ENCODE data around the gene CSH1. TPM values are rescaled to one million over a fixed set of nuclear protein-coding genes. Genes with fewer than 3 reads are reported as not detected.

The CSH1 gene
- total and polyA plus RNA-seq, 2 donors (not counting 3 experiments of a cell fraction or from before 2014, with no cell fraction given): not detected

DNA sequence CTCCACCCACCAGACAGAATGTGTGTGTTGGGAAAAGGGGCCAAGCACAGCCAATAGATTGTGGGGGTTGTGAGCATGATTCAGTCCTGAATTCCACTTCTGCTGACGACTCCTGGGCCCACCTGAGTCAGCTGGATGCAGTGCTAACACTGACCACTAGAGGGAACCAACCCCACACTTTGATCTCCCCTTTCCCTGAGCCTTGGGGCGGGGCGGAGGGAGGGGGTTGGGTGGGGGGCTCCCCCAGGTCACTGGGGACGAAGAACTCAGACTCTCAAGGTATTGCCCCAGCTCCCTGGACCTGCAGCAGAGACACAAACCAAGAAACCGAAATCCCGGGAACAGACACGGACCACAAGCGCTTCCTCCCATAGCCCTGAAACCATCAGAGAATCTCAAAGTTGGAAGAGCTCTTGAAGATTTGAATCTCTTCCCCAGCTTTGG, 15.3 kb upstream of the CSH1 start:
- H4K20me1 ChIP-seq (replicated peaks; ENCODE audit: control insufficient read depth, extremely low read depth, insufficient read depth, low read length): no peaks in the 10 kb centered on the region
- intact Hi-C loops (cut with micrococcal nuclease) (loop anchor here (2.0 kb wide), 2 partner anchors 219 to 367 kb away; partner anchors contain the start of gene ERN1), dilution Hi-C loops (cut with MboI; ENCODE audit: extremely low pct_ligation_motif_present, low sequenced_read_pairs) (no loop called here)
- no peaks in the 10 kb centered on the region for H3K4me1 ChIP-seq (ENCODE audit: control insufficient read depth, extremely low read depth, insufficient read depth, low read length)
- no peak overlapping the region for H3K9ac ChIP-seq (replicated peaks; ENCODE audit: extremely low read depth, insufficient read depth, low read length)
- no peaks in the 10 kb centered on the region for H3K36me3 ChIP-seq (ENCODE audit: control insufficient read depth in 2 of 2, extremely low read depth in 1 of 2, insufficient read depth in 2 of 2, low read length in 2 of 2)
- ChIA-PET POLR2A (no interaction called here), CTCF (interaction anchor here (1.0 to 4.7 kb wide), 17 partner anchors 8 to 371 kb away, joined by 3 to 33 read pairs (median 4); partner anchors contain the start of gene ERN1)
- FAIRE-seq (peak; percentile 69), DNase-seq (ENCODE audit: low read depth, low spot score) (peak; percentile 26)
- TF ChIP-seq POLR2A (IDR thresholded peaks at IDR 0.05; ENCODE audit: low read depth, low read length) (no peak), POLR2AphosphoS5 (IDR thresholded peaks at IDR 0.05; ENCODE audit: insufficient read depth, low read depth, low read length) (no peak)
- TF ChIP-seq, protein P1, sequence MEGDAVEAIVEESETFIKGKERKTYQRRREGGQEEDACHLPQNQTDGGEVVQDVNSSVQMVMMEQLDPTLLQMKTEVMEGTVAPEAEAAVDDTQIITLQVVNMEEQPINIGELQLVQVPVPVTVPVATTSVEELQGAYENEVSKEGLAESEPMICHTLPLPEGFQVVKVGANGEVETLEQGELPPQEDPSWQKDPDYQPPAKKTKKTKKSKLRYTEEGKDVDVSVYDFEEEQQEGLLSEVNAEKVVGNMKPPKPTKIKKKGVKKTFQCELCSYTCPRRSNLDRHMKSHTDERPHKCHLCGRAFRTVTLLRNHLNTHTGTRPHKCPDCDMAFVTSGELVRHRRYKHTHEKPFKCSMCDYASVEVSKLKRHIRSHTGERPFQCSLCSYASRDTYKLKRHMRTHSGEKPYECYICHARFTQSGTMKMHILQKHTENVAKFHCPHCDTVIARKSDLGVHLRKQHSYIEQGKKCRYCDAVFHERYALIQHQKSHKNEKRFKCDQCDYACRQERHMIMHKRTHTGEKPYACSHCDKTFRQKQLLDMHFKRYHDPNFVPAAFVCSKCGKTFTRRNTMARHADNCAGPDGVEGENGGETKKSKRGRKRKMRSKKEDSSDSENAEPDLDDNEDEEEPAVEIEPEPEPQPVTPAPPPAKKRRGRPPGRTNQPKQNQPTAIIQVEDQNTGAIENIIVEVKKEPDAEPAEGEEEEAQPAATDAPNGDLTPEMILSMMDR (IDR thresholded peaks at IDR 0.05; ENCODE audit: extremely low read depth in 1 of 2, insufficient read depth in 1 of 2, low read depth in 1 of 2, low read length in 2 of 2): peak; percentile 34 to 70
- no peak overlapping the region for H3K4me3 ChIP-seq (replicated peaks in 1 of 3; ENCODE audit: insufficient read depth in 1 of 3, low read depth in 1 of 3, low read length in 3 of 3)
- peaks cover 6 to 8% of the 10 kb centered on the region in 2 experiments for H3K27me3 ChIP-seq (ENCODE audit: control insufficient read depth in 2 of 2, insufficient read depth in 2 of 2, low read length in 2 of 2)
- no peak overlapping the region for H3K4me2 ChIP-seq (ENCODE audit: insufficient read depth, low read length)
- H3K79me2 ChIP-seq (ENCODE audit: control insufficient read depth, insufficient read depth, low read length): no peaks in the 10 kb centered on the region
- H2AFZ ChIP-seq (ENCODE audit: low read depth, low read length): no peak overlapping the region
- H3K27ac ChIP-seq (ENCODE audit: insufficient read depth, low read depth, low read length): no peak overlapping the region
- H3K9me1 ChIP-seq (replicated peaks; ENCODE audit: control insufficient read depth, extremely low read depth, insufficient read depth, low read length): no peaks in the 10 kb centered on the region
- H3K9me3 ChIP-seq (replicated peaks; ENCODE audit: control insufficient read depth, insufficient read depth, low read length): no peaks in the 10 kb centered on the region
- BruUV-seq (replicated peaks): no TSS peak

DNA sequence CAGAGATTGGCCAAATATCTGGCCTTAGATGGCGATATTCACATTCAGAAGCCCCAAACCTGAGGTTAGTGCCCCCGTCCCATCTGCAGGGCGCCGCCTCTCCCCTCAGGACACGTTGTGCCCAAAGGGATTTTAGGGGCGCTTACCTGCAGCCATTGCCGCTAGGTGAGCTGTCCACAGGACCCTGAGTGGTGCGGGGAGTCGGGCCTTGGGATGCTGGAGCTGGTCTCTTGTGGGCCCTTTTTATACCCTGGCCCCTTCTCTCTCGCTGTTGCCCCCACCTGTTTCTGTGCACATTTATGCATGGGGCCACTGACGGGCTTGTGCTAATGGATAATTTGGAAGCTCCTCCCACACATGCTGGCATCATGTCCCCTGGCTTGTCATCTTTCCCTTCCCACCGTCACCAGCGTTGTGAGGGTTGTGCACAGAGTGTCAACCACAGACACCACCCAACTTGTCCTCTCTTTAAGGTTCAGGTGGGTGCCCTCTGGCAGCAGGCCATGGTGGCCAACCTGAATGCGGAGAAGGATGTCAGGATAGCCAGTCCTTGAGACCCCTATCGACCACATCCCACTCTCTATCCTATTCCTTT, 14.8 kb upstream of the CSH1 start, which contains the start of gene CSHL1:
CSHL1 (minus strand) TSS at position 218 of the 595 bp plus-strand sequence; CDS start at position 156, 62 bp downstream.
- no peak for DNase-seq (ENCODE audit: low read depth, low spot score)
- no peak within 1 kb of the TSS for H3K27ac ChIP-seq (ENCODE audit: insufficient read depth, low read depth, low read length)
- H3K9me3 ChIP-seq (replicated peaks; ENCODE audit: control insufficient read depth, insufficient read depth, low read length): no peaks in the 10 kb centered on the region
- H3K79me2 ChIP-seq (ENCODE audit: control insufficient read depth, insufficient read depth, low read length): no peaks in the 10 kb centered on the region
- peak; percentile 52 for FAIRE-seq
- ChIA-PET CTCF (interaction anchor here (1.0 to 4.7 kb wide), 17 partner anchors 7 to 371 kb away, joined by 3 to 33 read pairs (median 4); partner anchors contain the start of gene ERN1), POLR2A (no interaction called here)
- no peak for TF ChIP-seq EZH2 (IDR thresholded peaks at IDR 0.05; ENCODE audit: borderline replicate concordance, low read depth, low read length, severe bottlenecking)
- no peak for TF ChIP-seq JUN (IDR thresholded peaks at IDR 0.05; ENCODE audit: borderline replicate concordance, insufficient read depth, insufficient read length, low read depth)
- TF ChIP-seq MYC (IDR thresholded peaks at IDR 0.05; ENCODE audit: low read depth, low read length): no peak
- TF ChIP-seq, protein P1 (IDR thresholded peaks at IDR 0.05; ENCODE audit: extremely low read depth in 1 of 2, insufficient read depth in 1 of 2, low read depth in 1 of 2, low read length in 2 of 2): no peak
- no peak for TF ChIP-seq FOS (IDR thresholded peaks at IDR 0.05; ENCODE audit: borderline replicate concordance, insufficient read depth, low read length)
- TF ChIP-seq POLR2AphosphoS5 (IDR thresholded peaks at IDR 0.05; ENCODE audit: insufficient read depth, low read depth, low read length): no peak
- TF ChIP-seq, protein P2, sequence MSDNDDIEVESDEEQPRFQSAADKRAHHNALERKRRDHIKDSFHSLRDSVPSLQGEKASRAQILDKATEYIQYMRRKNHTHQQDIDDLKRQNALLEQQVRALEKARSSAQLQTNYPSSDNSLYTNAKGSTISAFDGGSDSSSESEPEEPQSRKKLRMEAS (IDR thresholded peaks at IDR 0.05; ENCODE audit: insufficient read depth, insufficient read length): no peak
- TF ChIP-seq POLR2A (IDR thresholded peaks at IDR 0.05; ENCODE audit: low read depth, low read length): no peak
- TF ChIP-seq GATA2 (IDR thresholded peaks at IDR 0.05; ENCODE audit: insufficient read depth, insufficient read length, low read depth, low read length): no peak
- H3K4me2 ChIP-seq (ENCODE audit: insufficient read depth, low read length): no peak within 1 kb of the TSS
- H3K9ac ChIP-seq (replicated peaks; ENCODE audit: extremely low read depth, insufficient read depth, low read length): no peak within 1 kb of the TSS
- H2AFZ ChIP-seq (ENCODE audit: low read depth, low read length): no peak within 1 kb of the TSS
- peaks cover 6 to 8% of the 10 kb centered on the region in 2 experiments for H3K27me3 ChIP-seq (ENCODE audit: control insufficient read depth in 2 of 2, insufficient read depth in 2 of 2, low read length in 2 of 2)
- no peaks in the 10 kb centered on the region for H3K4me1 ChIP-seq (ENCODE audit: control insufficient read depth, extremely low read depth, insufficient read depth, low read length)
- H3K4me3 ChIP-seq (replicated peaks in 1 of 3; ENCODE audit: insufficient read depth in 1 of 3, low read depth in 1 of 3, low read length in 3 of 3): no peak within 1 kb of the TSS
- H4K20me1 ChIP-seq (replicated peaks; ENCODE audit: control insufficient read depth, extremely low read depth, insufficient read depth, low read length): no peaks in the 10 kb centered on the region
- H3K9me1 ChIP-seq (replicated peaks; ENCODE audit: control insufficient read depth, extremely low read depth, insufficient read depth, low read length): no peaks in the 10 kb centered on the region
- H3K36me3 ChIP-seq (ENCODE audit: control insufficient read depth in 2 of 2, extremely low read depth in 1 of 2, insufficient read depth in 2 of 2, low read length in 2 of 2): no peaks in the 10 kb centered on the region
- BruUV-seq (replicated peaks): no TSS peak
- dilution Hi-C loops (cut with MboI; ENCODE audit: extremely low pct_ligation_motif_present, low sequenced_read_pairs): no loop called here
- intact Hi-C loops (cut with micrococcal nuclease): loop anchor here (2.0 kb wide), 2 partner anchors 220 to 368 kb away; partner anchors contain the start of gene ERN1
